Osteoblast (primary cell): ENCODE measurements around the gene AGK. TPM values are rescaled to one million over a fixed set of nuclear protein-coding genes. Genes with fewer than 3 reads are reported as not detected.

ENCODE experiments used
- DNase-seq: peaks from one replicate; pipeline ENCODE4 v3.0.0; 2011; ENCODE audit warnings: low spot score, mixed read lengths; ENCODE audit not compliant: insufficient read length; ENCODE audit errors: missing footprints
- H2AFZ ChIP-seq: 2 replicates; pipeline ENCODE4 v1.6.0; 2011; ENCODE audit warnings: mild to moderate bottlenecking, low read length
- H3K27ac ChIP-seq: 2 replicates; pipeline ENCODE4 v1.5.1; 2011; ENCODE audit warnings: mild to moderate bottlenecking, low read depth, low read length, moderate library complexity
- H3K27me3 ChIP-seq: 2 replicates; pipeline ENCODE4 v1.6.0; 2012; ENCODE audit warnings: mild to moderate bottlenecking, control low read depth, inconsistent platforms, low read length, moderate library complexity; ENCODE audit not compliant: insufficient read depth
- H3K36me3 ChIP-seq: 2 replicates; pipeline ENCODE4 v1.5.1; 2011; ENCODE audit warnings: mild to moderate bottlenecking, low read length, control low read depth, moderate library complexity; ENCODE audit not compliant: insufficient read depth
- H3K4me1 ChIP-seq: 2 replicates; pipeline ENCODE4 v1.5.1; 2011; ENCODE audit warnings: mild to moderate bottlenecking, low read length, control low read depth, moderate library complexity; ENCODE audit not compliant: insufficient read depth
- H3K4me2 ChIP-seq: 2 replicates; pipeline ENCODE4 v1.6.0; 2011; ENCODE audit warnings: mild to moderate bottlenecking, low read length; ENCODE audit not compliant: insufficient read depth
- H3K4me3 ChIP-seq: fragments of 200-600 bp; sonication (generic); 3 replicates; pipeline ENCODE4 v1.5.1; 2012; ENCODE audit warnings: mild to moderate bottlenecking, low read length, inconsistent platforms; ENCODE audit not compliant: insufficient read depth
- H3K79me2 ChIP-seq: 2 replicates; pipeline ENCODE4 v1.6.0; 2012; ENCODE audit warnings: mild to moderate bottlenecking, low read length, control low read depth, inconsistent platforms; ENCODE audit not compliant: insufficient read depth
- H3K9me3 ChIP-seq: 2 replicates; pipeline ENCODE4 v1.5.1; 2011; ENCODE audit warnings: low read depth, low read length, control low read depth
- H4K20me1 ChIP-seq: 2 replicates; pipeline ENCODE4 v1.6.0; 2012; ENCODE audit warnings: mild to moderate bottlenecking, low read length, control low read depth; ENCODE audit not compliant: insufficient read depth
- total RNA-seq: library from RNA; depleted of rRNA; stranded (reverse); fragments of >200 nt; gene quantifications from 2 replicates; pipeline ENCODE4 v1.2.3, GENCODE V29; 2012
- TF ChIP-seq, protein P1 (sequence below): IDR thresholded peaks from 2 replicates; pipeline ENCODE4 v1.5.1; 2011; ENCODE audit warnings: mild to moderate bottlenecking, low read depth, low read length, moderate library complexity; ENCODE audit errors: extremely low read depth

The AGK gene
- total RNA-seq, 1 donor: 26.1 TPM

GRCh38 chr7:141609576-141609975, 58.4 kb downstream of the AGK start:
- no peaks in the 10 kb centered on the region for H3K79me2 ChIP-seq
- TF ChIP-seq, protein P1, sequence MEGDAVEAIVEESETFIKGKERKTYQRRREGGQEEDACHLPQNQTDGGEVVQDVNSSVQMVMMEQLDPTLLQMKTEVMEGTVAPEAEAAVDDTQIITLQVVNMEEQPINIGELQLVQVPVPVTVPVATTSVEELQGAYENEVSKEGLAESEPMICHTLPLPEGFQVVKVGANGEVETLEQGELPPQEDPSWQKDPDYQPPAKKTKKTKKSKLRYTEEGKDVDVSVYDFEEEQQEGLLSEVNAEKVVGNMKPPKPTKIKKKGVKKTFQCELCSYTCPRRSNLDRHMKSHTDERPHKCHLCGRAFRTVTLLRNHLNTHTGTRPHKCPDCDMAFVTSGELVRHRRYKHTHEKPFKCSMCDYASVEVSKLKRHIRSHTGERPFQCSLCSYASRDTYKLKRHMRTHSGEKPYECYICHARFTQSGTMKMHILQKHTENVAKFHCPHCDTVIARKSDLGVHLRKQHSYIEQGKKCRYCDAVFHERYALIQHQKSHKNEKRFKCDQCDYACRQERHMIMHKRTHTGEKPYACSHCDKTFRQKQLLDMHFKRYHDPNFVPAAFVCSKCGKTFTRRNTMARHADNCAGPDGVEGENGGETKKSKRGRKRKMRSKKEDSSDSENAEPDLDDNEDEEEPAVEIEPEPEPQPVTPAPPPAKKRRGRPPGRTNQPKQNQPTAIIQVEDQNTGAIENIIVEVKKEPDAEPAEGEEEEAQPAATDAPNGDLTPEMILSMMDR: no peak
- H3K36me3 ChIP-seq: peaks cover 7% of the 10 kb centered on the region
- no peaks in the 10 kb centered on the region for H3K27me3 ChIP-seq
- H2AFZ ChIP-seq: no peak overlapping the region
- no peak overlapping the region for H3K27ac ChIP-seq
- H4K20me1 ChIP-seq: no peaks in the 10 kb centered on the region
- no peak for DNase-seq
- H3K4me3 ChIP-seq: no peak overlapping the region
- no peaks in the 10 kb centered on the region for H3K4me1 ChIP-seq
- H3K4me2 ChIP-seq: no peak overlapping the region
- H3K9me3 ChIP-seq: no peaks in the 10 kb centered on the region

DNA sequence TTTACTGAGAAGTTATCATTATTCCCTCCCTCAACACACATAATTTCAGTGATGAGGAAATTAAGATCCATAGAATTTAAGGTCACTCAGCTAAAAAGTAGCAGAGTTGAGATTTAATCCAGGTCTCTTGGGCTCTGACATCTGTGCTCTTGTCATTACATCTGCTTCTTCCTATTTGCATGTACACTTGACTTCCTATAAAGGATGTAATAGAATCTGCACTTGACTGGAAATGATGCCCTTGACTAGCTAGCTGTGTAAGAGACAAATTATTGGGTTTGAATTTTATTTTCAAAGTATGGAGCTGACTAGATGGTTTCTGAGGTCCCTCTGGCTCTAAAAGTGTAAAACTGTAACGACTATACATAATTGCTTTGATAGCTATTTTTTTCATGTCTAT, 59.5 kb downstream of the AGK start:
- no peaks in the 10 kb centered on the region for H3K79me2 ChIP-seq
- H3K27ac ChIP-seq: no peak overlapping the region
- H3K27me3 ChIP-seq: no peaks in the 10 kb centered on the region
- H4K20me1 ChIP-seq: no peaks in the 10 kb centered on the region
- TF ChIP-seq, protein P1: no peak
- H2AFZ ChIP-seq: no peak overlapping the region
- no peaks in the 10 kb centered on the region for H3K4me1 ChIP-seq
- no peaks in the 10 kb centered on the region for H3K9me3 ChIP-seq
- no peak overlapping the region for H3K4me2 ChIP-seq
- no peak for DNase-seq
- peaks cover 15% of the 10 kb centered on the region for H3K36me3 ChIP-seq
- H3K4me3 ChIP-seq: no peak overlapping the region

DNA sequence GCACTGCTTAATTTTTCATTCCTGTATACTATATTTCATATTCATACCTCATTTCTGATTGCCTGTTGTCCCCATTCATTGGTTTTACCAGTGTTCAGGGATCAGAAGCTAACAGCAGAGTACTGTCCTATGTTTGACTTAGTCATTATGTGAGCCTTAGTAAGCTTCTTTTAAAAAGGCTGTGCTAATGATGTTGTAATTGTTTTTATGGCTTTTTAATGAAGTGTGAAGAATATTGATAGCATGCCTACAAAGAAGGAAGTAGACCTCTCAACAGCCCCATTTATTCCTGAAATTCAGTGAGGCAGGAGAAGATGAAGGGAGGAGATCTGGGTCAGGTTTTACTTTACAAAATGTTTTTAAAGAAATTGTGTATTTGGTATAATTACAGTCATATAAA, 61.7 kb downstream of the AGK start:
- H3K4me1 ChIP-seq: no peaks in the 10 kb centered on the region
- H3K4me2 ChIP-seq: no peak overlapping the region
- H2AFZ ChIP-seq: no peak overlapping the region
- H3K4me3 ChIP-seq: no peak overlapping the region
- DNase-seq: no peak
- no peak overlapping the region for H3K27ac ChIP-seq
- no peaks in the 10 kb centered on the region for H3K9me3 ChIP-seq
- H3K36me3 ChIP-seq: peaks cover 16% of the 10 kb centered on the region
- TF ChIP-seq, protein P1: no peak
- no peaks in the 10 kb centered on the region for H4K20me1 ChIP-seq
- no peaks in the 10 kb centered on the region for H3K79me2 ChIP-seq
- no peaks in the 10 kb centered on the region for H3K27me3 ChIP-seq

DNA sequence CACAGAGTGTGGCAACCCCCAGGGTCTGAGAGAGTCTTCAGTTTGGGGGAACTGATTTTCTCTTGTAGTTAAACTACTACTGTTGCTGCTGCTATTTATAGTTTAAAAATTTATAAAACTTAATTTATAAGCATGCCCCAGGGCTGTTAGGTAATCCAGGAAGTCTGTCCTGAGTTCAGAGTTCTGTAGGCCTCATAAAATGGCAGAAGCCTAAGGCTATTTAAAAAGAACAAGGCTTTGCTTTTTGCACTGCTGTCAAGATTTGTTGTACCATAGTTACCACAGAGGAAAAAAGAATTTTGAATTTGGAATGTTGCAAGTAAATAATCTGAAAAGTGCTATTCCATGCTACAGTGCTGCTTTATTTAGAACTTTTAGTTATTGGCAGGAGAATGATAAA, 66.1 kb downstream of the AGK start:
- Histone ChIP-seq H3K4me1 (no peaks in the 10 kb centered on the region), H3K9me3 (no peaks in the 10 kb centered on the region), H3K4me3 (no peak overlapping the region), H3K27ac (no peak overlapping the region), H3K4me2 (no peak overlapping the region), H2AFZ (no peak overlapping the region), H4K20me1 (no peaks in the 10 kb centered on the region), H3K27me3 (no peaks in the 10 kb centered on the region), H3K79me2 (no peaks in the 10 kb centered on the region), H3K36me3 (peaks cover 18% of the 10 kb centered on the region)
- DNase-seq: no peak
- TF ChIP-seq, protein P1: no peak
